Astrocyte of the spinal cord (primary cell): ENCODE data around the gene NPAS2.

Source experiments
- DNase-seq: peaks from one replicate; pipeline ENCODE4 v3.0.0; 2011; ENCODE audit warnings: low read depth, low spot score
- H3K4me3 ChIP-seq: 2 replicates; pipeline ENCODE4 v1.5.1; 2011; ENCODE audit warnings: low read depth, mild to moderate bottlenecking, low read length, moderate library complexity
- in situ Hi-C: cut with HindIII; loops from 2 replicates; pipeline ENCODE4 v1.10.0; 2017; ENCODE audit warnings: low sequenced_read_pairs
- TF ChIP-seq, protein P1 (sequence below): IDR thresholded peaks from 2 replicates; pipeline ENCODE4 v1.5.1; 2012; ENCODE audit warnings: low read depth, mild to moderate bottlenecking, low read length, inconsistent platforms

The NPAS2 gene

DNA sequence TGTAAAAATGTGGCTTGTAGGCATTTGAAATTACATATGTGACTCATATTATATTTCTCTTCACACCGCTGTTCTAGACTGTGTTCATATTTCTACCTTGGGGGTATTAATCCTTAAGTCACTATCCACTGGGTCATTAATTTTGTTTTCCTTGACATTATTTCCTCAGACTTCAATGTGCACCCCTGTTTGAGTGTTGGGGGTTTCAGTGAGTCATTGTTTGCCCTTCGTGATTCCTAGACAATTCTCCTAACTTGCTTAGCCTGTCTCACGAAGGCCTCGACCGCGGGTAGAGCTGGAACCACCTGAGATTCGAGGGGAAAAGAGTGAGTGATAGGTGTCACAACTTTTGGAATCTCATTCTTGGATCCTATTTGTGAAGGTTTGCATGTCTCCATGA lies 35.1 kb downstream of the NPAS2 start:
- no peak for DNase-seq
- H3K4me3 ChIP-seq, result no peak overlapping the region
- TF ChIP-seq, protein P1, sequence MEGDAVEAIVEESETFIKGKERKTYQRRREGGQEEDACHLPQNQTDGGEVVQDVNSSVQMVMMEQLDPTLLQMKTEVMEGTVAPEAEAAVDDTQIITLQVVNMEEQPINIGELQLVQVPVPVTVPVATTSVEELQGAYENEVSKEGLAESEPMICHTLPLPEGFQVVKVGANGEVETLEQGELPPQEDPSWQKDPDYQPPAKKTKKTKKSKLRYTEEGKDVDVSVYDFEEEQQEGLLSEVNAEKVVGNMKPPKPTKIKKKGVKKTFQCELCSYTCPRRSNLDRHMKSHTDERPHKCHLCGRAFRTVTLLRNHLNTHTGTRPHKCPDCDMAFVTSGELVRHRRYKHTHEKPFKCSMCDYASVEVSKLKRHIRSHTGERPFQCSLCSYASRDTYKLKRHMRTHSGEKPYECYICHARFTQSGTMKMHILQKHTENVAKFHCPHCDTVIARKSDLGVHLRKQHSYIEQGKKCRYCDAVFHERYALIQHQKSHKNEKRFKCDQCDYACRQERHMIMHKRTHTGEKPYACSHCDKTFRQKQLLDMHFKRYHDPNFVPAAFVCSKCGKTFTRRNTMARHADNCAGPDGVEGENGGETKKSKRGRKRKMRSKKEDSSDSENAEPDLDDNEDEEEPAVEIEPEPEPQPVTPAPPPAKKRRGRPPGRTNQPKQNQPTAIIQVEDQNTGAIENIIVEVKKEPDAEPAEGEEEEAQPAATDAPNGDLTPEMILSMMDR, result no peak
- in situ Hi-C loops, result no loop called here

DNA sequence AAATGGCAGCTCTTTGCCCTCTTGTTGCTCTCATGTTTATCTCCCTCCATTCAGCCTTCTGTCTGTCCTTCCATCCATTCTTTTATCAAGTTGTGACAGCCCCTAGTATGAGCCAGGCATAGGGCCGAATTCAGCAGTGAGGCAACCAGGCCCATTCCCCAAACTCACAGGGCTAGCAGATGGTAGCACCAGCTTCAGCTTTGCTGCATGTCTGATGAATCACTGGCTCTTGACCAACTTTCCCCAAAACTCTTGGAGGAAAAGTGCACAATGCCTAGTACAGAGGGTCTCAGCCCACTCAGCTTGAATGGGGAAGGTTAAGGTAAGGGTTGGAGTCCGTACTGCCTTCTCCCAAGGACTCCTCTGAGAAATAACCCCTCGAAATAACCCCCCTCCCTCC lies 35.7 kb downstream of the NPAS2 start:
- TF ChIP-seq, protein P1, result no peak
- H3K4me3 ChIP-seq, result no peak overlapping the region

DNA sequence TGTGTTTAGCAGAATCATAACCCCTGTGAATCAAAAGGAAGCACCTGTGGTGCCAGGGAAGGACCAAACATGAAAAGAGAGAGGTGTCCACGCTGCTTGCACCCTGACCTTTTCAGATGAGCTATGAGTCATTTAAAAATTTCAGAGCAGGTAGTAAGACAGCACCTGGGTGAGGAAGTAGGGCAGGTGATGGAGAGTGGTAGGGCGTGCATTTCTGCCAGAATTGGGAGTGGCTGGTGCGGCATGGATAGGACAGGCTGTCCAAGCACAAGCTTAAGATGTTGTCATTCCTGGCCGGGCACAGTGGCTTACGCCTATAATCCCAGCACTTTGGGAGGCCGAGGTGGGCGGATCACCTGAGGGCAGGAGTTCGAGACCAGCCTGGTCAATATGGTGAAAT lies 36.8 kb downstream of the NPAS2 start:
- no peak overlapping the region for H3K4me3 ChIP-seq
- TF ChIP-seq, protein P1, result no peak
- in situ Hi-C loops, result no loop called here
- DNase-seq, result no peak

More for the DNA sequence above, 35.7 kb downstream of the NPAS2 start:
- in situ Hi-C loops, result no loop called here
- no peak for DNase-seq

DNA sequence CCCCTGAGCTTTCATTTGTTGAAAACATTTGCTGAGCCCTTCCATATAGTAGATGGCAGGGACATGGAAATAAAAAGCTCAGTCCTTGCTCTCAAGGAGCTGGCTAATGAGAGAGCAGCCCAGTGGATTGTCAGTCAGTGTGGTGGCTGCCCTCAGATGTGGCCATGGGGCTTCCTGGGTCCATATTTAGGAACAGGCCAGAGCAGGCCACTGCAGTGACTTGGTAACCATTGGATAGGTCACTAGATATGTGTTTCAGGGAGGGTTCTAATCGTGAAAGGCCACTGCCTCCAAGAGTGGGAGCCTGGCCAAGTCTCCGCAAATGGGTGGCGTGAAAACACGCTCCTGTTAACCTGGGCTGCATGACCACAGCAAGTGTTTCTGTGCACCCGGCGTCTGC lies 37.4 kb downstream of the NPAS2 start:
- H3K4me3 ChIP-seq, result no peak overlapping the region
- TF ChIP-seq, protein P1, result no peak
- in situ Hi-C loops, result no loop called here
- no peak for DNase-seq

DNA sequence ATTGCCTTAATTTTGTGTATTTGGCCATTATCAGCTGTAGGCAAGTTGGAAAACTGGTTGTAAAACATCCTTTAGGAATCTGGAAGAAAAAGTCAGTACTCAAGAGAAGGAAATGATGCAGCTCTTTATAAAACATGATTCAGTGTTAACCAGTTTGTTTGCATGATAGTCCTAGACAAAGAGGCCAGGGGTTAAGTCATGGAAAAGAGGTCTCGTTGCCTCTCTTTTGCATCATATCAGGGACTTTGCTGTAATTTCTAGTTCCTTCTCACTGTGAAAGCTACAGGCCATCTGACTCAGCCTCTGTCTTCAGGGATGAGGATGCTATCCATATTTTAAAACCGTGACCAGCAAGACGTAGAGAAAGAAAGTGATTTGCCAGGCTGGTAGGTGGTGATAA lies 38.0 kb downstream of the NPAS2 start:
- no peak overlapping the region for H3K4me3 ChIP-seq
- peak; percentile 72 for DNase-seq
- in situ Hi-C loops, result no loop called here

DNA sequence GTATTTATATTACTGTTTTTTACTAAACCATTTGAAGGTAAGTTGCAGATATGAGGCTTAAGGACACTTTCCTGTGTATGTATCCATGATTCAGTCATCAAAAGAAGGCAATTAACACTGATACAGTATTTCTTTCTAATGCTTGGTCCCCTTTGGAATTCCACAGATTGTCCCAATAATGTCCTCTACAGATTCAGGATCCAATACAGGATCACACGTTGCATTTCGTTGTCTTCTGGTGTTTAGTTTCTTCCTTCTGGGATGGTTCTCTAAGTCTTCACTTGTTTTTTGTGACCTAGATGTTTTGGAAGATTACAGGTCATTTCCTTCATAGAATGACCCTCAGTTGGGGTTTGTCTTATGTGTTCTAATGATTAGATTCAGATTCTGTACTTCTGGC lies 40.0 kb downstream of the NPAS2 start:
- in situ Hi-C loops, result no loop called here
- TF ChIP-seq, protein P1, result no peak
- DNase-seq, result no peak
- H3K4me3 ChIP-seq, result no peak overlapping the region

More for the DNA sequence above, 38.0 kb downstream of the NPAS2 start:
- TF ChIP-seq, protein P1, result no peak

DNA sequence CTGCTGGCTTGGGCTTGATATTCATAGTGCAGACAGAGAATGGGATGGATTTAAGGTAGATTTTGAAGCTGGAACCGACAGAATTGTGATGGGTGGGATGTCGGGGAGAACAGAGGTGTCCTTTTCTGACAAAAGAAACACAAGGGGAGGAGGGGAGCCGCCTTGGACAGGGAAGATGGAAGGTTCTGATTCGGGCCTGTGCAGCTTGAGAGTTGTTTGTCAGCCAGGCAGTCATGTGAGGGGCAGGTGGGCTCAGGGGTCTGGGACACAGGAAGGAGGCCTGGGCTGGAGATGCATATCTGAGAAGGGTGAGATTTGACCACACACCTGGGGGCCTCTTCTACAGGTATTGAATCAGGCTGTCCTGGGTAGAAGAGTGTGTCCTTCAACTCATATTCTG lies 41.4 kb downstream of the NPAS2 start:
- TF ChIP-seq, protein P1, result no peak
- H3K4me3 ChIP-seq, result no peak overlapping the region
- in situ Hi-C loops, result no loop called here
- DNase-seq, result no peak
